GM10266 (cell line): ENCODE measurements around the gene GLE1.
A peak's percentile ranks its signal among the peaks of the same experiment; 100 is the strongest.

ENCODE experiments used
- DNase-seq: peaks from one replicate; pipeline ENCODE4 v3.0.0; 2012; ENCODE audit errors: extremely low spot score
- TF ChIP-seq, protein P1 (sequence below): IDR thresholded peaks from 2 replicates; pipeline ENCODE4 v1.5.1; 2012; ENCODE audit warnings: mild to moderate bottlenecking, low read depth; ENCODE audit not compliant: control insufficient read depth, insufficient read depth; ENCODE audit errors: missing control alignments

Gene GLE1

DNA sequence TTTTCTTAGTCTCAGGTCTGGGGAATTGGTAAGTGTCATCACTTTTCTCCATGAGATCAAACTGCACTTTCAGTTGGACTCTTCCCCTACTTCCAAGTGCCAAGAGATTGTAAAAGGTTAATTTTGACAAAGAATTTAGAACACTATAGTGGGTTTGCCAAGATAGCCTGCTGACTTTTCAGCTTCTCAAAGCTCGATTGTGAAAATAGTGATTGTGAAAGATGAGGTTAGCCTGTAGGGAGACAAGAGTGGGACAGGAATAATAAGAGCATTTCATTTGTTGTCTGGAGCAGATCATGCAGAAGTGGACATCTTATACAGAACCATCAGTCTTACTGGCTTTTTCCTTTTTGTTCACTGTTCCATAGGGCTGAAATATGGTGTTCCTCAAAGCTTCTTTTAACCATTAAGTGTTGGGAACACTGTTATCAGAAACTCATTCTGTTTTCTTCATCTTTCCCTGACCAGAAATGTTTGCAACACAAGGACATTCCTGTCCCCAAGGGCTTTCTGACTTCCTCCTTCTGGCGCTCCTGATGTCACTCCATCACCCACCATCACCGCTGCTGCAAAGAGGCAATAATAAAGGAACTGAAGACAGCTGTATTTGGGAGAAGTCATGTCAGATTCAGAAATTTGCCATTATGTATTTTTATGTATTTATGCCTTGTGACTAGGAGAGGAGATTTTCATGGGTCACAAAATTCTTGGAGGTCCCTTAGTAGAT lies 36.3 kb downstream of the GLE1 start:
- TF ChIP-seq, protein P1, sequence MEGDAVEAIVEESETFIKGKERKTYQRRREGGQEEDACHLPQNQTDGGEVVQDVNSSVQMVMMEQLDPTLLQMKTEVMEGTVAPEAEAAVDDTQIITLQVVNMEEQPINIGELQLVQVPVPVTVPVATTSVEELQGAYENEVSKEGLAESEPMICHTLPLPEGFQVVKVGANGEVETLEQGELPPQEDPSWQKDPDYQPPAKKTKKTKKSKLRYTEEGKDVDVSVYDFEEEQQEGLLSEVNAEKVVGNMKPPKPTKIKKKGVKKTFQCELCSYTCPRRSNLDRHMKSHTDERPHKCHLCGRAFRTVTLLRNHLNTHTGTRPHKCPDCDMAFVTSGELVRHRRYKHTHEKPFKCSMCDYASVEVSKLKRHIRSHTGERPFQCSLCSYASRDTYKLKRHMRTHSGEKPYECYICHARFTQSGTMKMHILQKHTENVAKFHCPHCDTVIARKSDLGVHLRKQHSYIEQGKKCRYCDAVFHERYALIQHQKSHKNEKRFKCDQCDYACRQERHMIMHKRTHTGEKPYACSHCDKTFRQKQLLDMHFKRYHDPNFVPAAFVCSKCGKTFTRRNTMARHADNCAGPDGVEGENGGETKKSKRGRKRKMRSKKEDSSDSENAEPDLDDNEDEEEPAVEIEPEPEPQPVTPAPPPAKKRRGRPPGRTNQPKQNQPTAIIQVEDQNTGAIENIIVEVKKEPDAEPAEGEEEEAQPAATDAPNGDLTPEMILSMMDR, result no peak
- DNase-seq, result no peak

DNA sequence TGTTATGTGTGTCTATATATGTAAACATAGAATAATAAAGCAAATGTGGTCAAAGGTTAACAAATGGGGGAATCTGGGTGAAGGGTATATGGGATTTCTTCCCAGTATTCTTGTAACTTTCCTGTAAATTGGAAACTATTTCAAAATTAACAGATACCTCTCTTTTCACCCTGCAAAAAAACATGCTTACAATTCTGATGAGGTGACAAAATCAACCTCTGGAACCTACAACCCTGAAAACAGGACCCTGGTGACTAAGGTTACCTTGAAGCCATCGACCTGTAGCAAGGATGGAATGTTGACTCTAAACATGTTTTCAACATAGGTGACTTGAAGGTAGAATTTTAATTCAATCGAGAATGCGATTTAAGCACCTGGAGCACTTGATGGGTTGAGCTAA lies 42.0 kb downstream of the GLE1 start:
- no peak for DNase-seq
- TF ChIP-seq, protein P1, result no peak

DNA sequence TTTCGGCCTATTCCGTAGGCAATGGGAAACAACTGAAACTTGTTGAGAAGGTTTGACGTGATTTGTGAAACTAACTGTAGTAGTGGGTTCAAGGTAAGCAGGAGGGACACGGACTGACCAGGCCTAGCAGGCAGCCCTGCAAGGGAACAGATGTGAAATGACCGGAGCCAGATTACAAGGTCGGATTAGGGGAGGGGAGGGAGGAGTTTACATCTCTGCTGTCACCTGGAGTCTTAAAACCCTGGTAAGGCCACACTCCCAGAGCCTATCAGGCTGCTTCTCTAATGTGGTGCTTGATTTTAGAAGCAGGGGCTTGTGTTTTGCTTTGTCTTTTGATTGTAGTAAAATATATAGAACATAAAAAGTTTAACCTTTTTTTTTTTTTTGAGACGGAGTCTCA lies 44.4 kb downstream of the GLE1 start:
- no peak for DNase-seq
- TF ChIP-seq, protein P1, result no peak

DNA sequence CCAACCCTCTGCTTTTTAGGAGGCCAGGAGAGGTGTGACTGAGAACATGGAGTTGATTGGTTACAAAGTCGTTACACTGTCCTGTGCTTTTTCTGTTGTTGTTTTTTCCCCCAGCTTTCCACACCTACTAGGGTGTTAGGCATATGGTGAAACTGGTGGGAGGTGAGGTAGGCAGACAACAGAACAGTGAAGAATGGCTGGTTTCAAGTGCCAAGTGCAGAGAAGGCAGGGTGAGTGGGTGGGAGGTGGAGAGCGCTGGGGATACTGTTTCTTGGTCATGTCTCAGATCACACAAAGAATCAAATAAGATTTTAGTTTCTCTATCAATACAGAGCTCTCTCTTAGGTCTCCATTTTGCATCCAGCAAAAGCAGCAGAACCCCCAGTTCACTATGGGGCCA lies 45.7 kb downstream of the GLE1 start:
- TF ChIP-seq, protein P1, result no peak
- DNase-seq, result peak; percentile 25

DNA sequence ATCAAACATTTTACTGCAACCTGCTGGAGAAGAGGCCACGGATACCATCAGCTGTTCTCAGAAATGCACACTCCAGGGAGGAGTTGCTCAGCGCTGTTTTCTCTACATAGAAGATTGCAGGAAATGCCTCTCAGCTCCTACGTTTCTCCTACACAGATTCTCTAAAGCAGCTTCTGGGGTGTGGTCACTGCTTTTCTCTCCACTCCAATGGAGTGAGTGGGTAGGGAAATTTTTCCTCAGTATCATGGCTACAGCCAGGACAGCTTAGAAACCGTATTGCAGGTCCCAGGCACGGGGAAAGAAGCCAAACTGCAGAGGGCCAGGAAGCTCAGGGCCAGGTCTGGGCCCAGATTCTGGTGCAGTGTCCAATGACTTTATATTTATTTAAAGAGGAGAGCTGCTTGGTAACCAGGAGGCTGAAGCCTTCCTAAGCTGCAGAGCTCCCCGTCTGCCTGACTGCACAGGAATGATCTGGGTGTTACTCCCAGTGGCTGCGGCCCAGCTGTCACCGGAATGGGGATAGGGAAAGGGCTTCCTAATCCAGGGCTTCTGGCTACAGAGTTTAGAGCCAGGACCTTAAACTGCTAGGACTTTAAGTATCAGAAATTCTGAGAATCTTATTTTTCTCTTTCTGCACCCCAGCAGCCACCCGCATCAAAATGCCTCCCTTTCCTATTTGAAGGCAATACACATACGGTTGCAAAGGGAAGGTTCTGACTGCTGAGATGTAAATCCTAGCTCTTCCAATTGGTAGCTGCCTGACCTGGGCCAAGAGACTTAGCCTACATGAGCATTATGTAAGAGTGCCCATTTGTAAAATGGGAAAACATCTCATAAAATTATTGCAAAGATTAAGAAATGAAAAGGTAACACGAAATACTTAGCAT lies 46.5 kb downstream of the GLE1 start:
- TF ChIP-seq, protein P1, result no peak
- no peak for DNase-seq

DNA sequence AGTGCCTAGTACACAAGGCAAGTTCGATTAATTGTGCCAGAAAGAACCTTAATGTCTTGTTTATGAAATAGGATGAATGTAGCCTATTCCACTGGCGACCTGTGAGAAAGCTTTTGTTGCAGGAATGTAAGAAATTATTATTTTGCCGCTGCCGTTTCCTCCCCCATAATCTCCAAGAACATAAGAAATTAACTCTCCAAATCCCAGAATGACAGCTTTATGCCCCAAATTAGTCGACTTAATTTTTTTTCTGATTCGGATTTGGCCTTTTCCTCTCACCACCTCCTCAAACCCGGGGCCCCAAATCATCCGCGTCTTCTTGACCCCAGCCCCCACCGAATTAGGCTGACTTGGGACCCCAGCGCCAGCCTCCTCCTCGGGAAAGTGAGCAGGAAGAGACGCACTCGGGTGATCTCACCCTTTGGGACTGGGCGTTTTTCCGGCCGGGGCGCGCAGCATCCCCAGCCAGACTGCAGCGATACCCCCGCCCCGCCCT lies 47.2 kb downstream of the GLE1 start:
- TF ChIP-seq, protein P1, result no peak
- DNase-seq, result no peak
